H1 (cell line): ENCODE measurements around the gene TRABD2B. TPM values are rescaled to one million over a fixed set of nuclear protein-coding genes. Genes with fewer than 3 reads are reported as not detected.

Experiments used
- RAD21 ChIP-seq, 2 experiments: IDR thresholded peaks in 1 of 2; conservative IDR thresholded peaks in 1 of 2; 2 replicates each; pipeline ENCODE4 v1.6.1; 2011; ENCODE audit warnings: low read depth in 2 of 2, low read length in 2 of 2, improper control_type of control experiment in 1 of 2, inconsistent platforms in 1 of 2, mild to moderate bottlenecking in 1 of 2, moderate library complexity in 1 of 2
- polyA plus RNA-seq, 7 experiments: library from polyadenylated mRNA; depleted of rRNA in 3 of 7; stranded (reverse) in 5 of 7; unstranded in 2 of 7; fragments of >200 nt in 5 of 7; fragments of 200-250 nt in 2 of 7; gene quantifications; 1 replicate in 5 of 7; 2 replicates in 1 of 7; 4 replicates in 1 of 7; pipeline versions ENCODE4 v1.2.1 to v1.2.3, GENCODE V29; 2011 to 2013; ENCODE audit warnings: missing spikeins in 2 of 7, mixed read lengths in 2 of 7
- total RNA-seq: library from RNA; stranded (reverse); fragmentation: NEBNext Ultra II Directional; extraction: Animal tissue kit (Norgen Biotek cat#: 25700); gene quantifications from 2 replicates; pipeline ENCODE4 v1.2.1, GENCODE V29; 2021
- TF ChIP-seq, protein P1 (sequence below): IDR thresholded peaks from 2 replicates; pipeline ENCODE4 v1.6.1; 2012; ENCODE audit warnings: low read length, inconsistent platforms

Gene TRABD2B
- total and polyA plus RNA-seq, 2 of the 8 experiments (the other 6 are each of a cell fraction or from before 2014, with no cell fraction given), result 0.95 to 3.4 TPM

DNA sequence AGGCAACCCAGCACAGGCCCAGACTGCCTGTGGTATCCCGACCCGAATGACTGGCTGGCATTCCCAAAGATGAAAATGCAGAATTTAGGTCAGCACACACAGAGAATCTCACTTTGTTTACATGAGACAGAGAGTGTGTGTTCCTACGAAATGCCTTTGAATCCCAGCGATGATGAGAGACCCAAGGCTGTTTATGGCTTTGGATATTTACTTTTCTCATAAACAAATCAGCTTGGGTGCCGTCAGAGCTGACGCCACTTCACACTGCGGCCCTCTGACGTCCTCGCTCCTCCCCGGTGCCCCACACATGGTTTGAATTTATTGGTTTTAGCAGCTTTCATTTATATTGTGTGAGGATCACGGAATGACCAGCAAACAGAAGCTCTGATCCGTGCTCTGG, 18.7 kb downstream of the TRABD2B start (continued):
- no peak for TF ChIP-seq RAD21 (IDR thresholded peaks at IDR 0.05 in 1 of 2, conservative IDR thresholded peaks at IDR 0.05 in 1 of 2; ENCODE audit: low read depth in 2 of 2, low read length in 2 of 2)
- TF ChIP-seq, protein P1, sequence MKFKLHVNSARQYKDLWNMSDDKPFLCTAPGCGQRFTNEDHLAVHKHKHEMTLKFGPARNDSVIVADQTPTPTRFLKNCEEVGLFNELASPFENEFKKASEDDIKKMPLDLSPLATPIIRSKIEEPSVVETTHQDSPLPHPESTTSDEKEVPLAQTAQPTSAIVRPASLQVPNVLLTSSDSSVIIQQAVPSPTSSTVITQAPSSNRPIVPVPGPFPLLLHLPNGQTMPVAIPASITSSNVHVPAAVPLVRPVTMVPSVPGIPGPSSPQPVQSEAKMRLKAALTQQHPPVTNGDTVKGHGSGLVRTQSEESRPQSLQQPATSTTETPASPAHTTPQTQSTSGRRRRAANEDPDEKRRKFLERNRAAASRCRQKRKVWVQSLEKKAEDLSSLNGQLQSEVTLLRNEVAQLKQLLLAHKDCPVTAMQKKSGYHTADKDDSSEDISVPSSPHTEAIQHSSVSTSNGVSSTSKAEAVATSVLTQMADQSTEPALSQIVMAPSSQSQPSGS, result no peak
